ENCODE measurements around the gene FUBP3.
"Not testable (repeated sequence)": the region's sequence is repeated elsewhere in the genome, so short reads cannot be mapped to it uniquely, and the experiment has no call there.

Gene FUBP3

DNA sequence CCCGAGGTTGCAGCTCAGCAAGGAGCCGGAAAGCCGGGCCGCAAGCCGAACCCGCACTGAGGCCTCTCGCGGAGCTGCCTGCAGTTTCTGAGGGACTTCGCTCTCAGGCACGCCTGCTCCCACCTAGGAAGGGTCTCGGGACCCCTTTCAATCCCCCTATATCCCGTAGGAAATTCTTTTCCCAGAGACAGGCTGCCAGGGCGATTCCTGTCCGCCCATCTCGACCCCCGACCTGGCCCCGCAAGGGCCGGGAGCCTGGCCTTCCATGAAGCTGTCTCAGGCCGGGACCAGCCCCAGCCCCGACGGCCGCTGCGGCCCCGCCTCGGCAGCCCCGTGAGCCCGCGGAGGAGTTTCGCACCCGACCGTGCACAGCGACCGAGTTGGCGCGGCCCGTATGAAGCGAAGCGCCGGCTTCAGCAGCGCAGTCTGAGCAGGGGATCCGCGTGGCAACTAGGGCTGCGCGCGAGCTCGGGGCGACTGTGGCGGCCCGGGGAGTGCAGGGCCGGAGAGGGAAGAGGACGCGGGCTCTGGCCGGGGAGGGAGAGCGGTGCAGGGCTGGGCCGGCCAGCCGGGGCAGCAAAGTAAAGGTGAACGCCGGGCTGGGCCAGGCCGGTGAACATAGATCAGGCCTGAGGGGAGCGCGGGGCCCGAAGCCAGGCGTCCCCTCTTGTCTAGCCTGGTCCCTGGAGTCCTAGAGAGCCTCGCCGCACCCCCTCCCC is 84.0 kb downstream of the FUBP3 start:
- DNase-seq = peak; percentile 32

GRCh38 chr9:130663977-130664250 is 84.5 kb downstream of the FUBP3 start:
- no peak for DNase-seq

- no peak for DNase-seq
These were observed 85.1 kb downstream of the FUBP3 start, which contains the start of gene PRDM12 for GRCh38 chr9:130664251-130665028. Gene PRDM12, plus strand, starts transcription at chr9:130664594. Its CDS starts 60 bp downstream, at chr9:130664654.

GRCh38 chr9:130665029-130665430 is 85.7 kb downstream of the FUBP3 start:
- no peak for DNase-seq

DNA sequence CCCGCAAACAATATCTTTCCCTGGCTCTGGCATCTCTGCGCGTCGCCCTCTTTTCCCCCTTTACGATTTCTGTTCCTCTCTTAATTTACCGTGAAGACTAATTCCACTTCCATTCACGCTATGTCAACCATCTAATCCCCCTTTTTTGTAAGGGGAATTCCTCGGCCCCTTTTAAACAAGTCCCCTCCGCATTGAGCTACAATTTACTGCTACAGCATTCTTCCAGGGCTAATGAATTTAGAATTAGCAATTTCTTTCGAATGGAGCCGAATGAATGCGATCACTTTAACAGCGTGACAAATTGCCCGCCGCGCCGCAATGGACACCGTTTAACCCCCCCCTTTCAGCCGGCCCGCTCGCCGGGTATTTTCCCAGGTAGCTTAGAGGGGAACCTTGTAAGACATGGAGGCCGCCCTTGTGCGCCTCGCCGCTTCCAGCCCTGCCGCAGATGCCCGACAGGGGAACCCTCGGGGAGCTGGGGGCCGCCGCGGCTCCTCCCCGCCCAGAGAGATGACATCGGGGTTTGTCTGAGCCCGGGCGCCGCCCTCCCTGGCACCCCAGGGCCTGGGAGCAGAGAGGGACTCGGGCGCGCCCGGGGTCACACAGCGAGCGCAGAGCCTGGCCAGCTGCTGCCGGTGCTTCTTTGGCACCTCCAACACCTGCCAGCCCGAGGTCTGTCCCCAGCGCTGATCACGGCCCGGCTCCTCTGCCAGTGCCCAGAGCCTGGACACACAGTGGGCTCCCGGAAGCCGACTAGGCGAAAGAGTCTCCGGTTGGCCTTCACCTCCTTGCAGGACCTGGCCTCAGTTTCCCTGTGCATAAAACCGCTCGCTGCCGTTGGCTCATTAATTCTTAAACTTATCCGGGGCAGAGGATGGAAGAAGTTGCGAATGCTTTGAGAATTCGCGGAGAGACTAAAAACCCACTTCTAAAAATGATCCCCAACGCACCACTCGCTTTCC is 86.3 kb downstream of the FUBP3 start:
- DNase-seq = peak; percentile 22

- DNase-seq = no peak
These were observed 87.2 kb downstream of the FUBP3 start for GRCh38 chr9:130666393-130667119.

DNA sequence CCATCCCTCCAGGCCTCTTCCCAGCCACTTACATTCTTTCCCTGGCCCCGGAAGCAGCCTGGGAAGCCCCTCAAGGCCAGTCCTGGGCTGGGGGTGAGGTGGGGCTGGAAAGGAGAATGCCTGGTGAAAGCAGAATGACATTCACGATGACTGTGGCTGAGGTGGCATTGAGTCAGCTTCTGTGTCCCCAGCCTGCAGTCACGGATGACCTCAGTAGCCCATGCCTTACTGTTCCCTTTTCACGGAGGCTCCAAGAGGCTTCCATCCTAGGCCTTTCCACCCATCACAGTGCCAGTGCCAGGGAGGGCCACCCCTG is 87.7 kb downstream of the FUBP3 start:
- DNase-seq = no peak

- DNase-seq = no peak
These were observed 88.8 kb downstream of the FUBP3 start for GRCh38 chr9:130668196-130668595.

DNA sequence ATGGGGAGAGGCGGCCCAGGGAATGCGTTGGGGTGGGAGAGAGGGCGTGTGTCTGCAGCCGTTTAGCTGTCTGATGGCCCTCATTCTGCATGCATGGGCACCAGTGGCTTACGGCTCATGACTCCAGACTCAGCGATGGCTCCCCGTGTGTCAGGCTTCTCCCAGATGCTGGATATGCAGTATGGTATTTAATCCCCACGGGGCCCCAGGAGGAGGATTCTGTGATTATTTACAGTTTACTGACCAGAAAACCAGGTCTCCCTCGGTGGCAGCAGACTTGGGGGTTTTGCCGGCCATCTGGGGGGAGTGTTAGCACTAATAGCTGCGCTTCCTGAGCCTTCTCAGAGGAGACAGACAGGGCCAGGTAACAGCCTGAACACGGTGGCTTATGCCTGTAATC is 89.3 kb downstream of the FUBP3 start:
- DNase-seq = no peak

DNA sequence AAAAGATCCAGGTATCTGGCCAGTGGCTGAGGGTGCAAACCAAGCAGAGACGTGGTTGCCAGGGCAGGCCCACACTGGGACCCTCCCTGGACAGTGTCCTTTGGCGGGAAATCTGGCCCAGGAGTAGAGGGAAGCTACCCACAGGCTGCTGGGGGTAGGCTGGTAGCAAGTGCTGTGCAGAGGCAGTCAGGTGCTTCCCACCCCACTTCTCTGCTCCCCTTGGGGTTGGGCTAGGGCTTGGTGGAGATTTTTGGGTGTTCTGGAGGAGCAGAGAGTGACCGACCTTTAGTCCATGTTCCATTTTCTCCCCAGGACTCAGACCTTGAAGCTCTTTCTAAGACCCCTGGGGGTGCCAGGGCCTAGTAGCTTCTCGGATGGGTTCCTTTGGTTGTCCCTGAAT is 90.6 kb downstream of the FUBP3 start:
- no peak for DNase-seq

- DNase-seq = no peak
These were observed 91.3 kb downstream of the FUBP3 start for GRCh38 chr9:130670644-130671043.

GRCh38 chr9:130672466-130672865 is 93.1 kb downstream of the FUBP3 start:
- DNase-seq = no peak

GRCh38 chr9:130672933-130673615 is 93.7 kb downstream of the FUBP3 start:
- DNase-seq = no peak

GRCh38 chr9:130675396-130675795 is 96.0 kb downstream of the FUBP3 start:
- DNase-seq = no peak

- DNase-seq = no peak
These were observed 97.9 kb downstream of the FUBP3 start for GRCh38 chr9:130677252-130677651.

DNA sequence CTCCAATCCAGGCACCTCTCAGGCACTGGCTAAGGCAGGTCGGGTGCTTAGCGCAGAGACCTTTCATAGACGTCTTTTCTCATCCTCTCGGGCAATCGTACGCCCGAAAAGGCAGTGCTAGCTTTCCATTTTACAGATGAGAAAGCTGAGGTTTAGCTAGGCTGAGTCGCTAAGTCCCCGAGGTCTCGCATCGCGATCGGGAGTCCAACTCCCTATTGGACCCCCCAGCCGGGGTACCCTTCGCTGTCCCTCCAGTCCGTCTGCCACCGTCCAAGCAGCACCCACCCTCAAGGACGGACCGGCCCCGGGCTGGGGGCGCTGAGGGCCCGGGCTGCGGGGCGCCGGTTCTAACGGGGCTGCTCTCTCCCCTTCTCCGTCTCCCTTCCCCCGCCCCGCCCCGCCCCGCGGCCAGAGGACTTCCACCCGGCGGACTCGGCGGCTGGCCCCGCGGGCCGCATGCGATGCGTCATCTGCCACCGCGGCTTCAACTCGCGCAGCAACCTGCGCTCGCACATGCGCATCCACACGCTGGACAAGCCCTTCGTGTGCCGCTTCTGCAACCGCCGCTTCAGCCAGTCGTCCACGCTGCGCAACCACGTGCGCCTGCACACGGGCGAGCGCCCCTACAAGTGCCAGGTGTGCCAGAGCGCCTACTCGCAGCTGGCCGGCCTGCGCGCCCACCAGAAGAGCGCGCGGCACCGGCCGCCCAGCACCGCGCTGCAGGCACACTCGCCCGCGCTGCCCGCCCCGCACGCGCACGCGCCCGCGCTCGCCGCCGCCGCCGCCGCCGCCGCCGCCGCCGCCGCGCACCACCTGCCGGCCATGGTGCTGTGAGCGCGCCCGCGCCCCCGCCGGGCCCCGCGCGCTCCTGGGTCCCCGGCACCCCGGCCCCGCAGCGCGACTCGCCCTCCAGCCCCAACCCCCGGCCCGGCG is 101.7 kb downstream of the FUBP3 start:
- DNase-seq = peak; percentile 66

DNA sequence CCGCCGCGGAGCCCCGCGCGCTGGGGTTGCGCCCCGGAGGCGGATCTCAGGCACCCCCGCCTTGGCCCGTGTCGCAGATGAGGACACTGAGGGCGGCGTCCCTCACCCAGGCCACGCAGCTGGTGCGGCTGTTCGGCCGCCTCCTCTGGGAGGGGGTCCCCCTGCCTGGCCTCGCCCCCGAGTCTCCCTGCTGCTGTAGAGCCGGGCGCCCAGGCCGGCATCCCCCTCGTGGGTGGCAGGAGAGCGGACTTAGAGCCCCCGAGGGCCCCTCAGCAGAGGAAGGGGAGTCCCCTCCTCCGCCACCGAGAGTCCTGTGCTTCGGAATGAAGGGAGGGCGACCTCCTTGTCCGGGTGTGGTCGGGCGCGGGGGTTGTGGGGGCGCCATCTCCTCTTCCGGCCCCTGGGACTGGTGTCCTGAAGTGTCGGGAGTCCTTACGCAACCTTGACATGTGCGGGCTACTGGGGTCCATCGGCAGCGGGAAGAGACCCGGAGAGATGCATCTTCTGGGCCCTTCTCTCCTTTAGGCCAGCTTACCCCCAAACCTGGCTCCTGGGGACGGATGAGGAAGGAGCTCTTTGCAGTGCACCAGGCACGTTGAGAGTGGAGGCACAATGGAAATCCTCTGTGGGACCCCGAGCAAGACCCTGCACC is 102.5 kb downstream of the FUBP3 start:
- DNase-seq = peak; percentile 19

DNA sequence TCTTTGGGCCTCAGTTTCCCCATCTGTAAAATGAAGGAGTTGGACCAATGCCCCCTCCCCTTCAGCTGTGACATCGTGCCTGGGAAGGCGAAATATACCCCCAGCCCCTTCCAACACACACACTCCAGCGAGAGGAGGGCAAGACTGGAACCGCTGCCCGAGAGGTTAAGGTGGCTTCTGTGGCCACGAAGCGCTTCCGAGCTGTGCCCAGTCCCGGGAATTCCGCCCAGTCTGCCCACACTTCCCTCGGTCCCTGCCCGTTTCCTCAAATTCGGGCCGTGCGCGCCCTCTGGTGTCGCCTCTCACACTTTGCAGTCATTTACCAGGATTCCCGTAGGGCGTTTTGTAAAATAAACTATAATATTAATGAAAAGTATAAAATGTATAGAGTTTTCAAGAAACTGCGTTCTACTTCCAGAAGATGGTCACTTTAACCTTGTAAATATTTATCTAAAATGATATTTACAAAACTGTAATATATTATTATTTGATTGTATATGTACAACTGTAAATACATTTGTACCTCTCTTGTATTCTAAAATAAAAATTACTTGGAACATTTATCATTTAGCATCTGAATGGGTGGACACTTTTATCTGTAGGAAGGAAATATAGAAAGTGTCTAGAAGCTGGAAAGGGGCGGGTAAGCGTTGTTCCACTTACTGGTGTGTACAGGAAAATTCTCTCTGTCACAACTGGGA is 103.2 kb downstream of the FUBP3 start:
- DNase-seq = peak; percentile 63

- no peak for DNase-seq
These were observed 105.7 kb downstream of the FUBP3 start for GRCh38 chr9:130685104-130685503.

DNA sequence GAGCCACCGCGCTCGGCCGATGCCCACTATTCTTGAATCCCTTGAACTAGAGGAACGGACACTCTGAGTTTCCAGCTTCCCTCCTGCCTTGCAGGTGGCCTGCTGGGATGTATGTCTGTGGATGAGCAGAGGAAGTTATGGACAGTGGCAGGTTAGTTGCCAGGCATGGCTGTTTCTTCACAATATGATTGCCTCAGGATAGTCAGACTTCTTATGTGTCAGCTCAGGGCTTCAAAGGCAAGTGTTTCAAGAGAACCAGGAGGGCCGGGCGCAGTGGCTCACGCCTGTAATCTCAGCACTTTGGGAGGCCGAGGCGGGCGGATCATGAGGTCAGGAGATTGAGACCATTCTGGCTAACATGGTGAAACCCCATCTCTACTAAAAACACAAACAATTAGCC is 106.6 kb downstream of the FUBP3 start:
- not testable (repeated sequence) for DNase-seq

Measured in activated naive CD4-positive, alpha-beta T cell treated with anti-CD3 and anti-CD28 coated beads, Interleukin-2, amount 50 U/mL, for 16 hours (primary cell).